GM18511 (cell line): ENCODE results near the gene NPC2.

Source experiments
- ATAC-seq: cut with Tn5 transposase; IDR thresholded peaks from one replicate; pipeline ENCODE4 v1.9.1; 2021; ENCODE audit warnings: mild to moderate bottlenecking, moderate library complexity; ENCODE audit not compliant: unreplicated experiment

Gene NPC2

DNA sequence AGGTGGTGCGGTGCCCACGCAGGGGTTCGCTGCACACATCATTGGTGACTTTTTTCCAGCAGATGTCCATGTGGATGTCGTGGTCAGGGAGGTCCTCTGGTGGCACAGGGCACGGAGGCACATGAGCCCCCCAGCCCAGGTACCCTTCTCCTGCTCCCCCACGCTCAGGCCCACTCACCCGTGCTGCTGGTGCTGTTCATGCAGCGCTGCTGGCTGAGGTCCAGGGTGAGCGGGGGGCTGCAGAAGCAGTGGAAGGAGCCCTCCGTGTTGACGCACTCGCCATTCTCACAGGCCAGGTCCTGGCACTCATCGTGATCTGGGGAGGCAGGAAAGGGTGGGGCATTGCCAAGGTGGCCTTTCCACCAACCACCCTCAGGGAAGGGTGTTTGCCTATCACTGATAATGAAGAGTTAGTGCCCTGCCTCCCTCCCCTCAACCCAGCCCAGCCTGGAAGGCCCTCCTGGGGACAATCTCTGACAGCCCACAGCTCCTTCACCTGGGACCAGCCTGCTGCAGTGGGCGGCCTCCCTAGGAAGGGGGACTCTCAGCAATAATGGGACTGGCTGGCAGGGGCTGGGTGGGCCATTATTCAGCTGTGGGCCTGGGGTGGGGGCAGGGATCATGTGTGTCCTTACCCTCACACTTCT, 10.3 kb upstream of the NPC2 start:
- no peak for ATAC-seq

DNA sequence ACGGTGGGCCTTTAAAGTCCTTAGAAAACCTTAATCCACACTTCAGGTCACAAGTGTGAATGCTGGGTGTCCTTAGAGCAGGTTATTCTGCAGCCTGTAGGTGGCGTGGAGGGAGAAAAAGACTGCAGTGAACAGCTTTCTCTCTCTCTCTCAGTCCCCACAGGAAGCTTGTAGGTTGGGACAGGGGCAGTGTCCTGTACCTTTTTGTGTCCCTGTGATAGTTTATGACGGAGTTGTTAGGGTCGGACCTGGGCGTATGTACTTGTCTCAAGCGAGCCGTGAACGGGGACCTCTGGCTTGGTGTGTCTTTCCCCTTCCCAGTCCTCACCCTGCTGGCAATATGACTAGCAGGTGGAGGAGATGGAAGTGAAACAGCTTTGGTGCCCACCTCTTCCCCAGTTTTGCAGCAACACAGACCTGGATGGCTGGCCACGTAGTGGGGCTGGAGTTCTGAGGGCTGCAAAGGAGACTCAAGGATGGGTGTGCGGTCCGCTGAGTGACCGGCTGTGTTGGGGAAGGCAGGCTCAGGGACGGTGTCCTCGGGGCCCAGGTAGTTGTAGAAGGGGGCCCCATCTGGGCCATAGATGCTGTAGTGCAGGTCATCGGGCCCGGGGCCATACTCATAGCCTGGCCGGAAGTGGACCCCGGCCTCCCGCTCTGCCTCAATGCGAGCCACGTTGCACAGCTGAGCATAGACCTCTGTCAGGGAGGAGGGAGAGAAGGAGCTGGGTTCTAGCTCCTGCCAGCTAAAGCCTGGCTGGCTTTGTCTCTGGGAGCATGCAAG, 9.3 kb upstream of the NPC2 start:
- no peak for ATAC-seq

DNA sequence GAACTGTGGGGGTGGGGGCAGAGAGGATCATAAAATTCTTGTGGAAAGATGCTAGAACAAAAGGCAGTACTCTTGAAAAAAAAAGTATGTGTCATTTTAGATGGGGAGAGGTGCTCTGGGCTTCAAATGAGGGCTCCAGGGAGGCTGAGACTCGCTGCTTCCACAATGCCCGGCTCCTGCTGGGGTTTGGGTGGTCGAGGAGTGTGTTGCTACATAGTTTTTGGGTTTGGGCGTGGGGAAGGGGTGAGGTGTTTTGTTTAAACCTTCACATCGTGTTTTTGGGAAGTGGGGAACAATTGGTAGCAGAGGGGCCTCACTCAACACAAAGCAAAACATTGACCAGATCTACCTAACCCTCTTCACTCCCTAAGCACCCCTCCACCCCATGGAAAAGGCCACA, 8.6 kb upstream of the NPC2 start:
- no peak for ATAC-seq

DNA sequence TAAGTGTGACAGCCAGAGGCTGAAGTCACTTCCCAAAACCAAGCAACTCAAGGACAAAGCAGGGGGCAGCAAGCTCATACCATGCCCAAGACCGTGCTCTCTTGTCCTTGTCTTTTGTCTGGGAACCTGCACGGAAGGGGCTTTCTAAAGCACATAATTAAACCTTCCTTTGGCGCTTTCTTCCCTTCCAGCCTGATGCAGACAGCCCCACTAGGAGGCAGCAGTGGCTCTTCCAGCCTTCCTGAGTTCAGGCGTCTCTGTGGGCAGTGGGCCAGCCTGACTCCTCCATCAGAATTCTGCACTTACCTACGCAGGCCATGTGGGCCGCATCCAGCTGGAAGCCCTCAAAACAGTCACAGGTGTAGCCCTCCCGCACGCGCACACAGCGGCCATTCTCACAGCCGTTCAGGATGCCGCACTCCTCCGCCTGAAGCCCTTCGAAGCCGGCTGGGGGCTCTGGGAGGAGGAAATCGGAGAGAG, 8.1 kb upstream of the NPC2 start:
- ATAC-seq, result no peak

DNA sequence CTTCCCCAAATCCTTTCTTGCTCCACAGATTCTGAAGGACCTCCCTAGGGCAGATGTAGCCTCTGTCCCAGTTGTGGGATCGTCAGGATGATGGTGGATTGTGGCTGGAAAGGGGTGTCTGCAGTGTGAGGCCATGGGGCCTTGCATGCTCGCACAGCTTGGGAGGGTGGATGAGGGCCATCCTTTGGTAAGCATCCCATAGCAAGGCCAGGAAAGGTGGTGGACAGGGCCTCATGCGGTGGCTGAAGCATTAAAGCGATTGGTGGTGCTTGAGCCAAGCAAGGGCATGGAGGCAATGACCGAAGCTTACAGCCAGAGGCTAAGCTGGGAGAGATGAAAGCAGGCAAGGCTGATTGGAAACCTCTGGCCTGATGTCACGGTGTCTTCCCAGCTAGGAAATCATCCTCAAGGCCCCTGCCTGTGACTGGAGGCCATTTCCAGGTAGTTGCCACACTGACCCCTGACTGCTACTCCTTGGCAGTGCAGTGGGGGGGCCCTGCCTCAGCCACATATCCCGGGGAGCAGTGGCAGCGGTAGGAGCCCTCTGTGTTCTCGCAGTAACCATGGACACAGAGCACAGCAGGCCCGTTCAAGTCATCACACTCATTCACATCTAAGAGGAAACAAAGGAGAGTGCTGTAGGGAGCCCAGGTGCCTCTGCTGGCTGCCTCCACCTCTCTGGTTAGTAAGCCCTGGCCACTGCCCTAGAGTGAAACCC, 7.5 kb upstream of the NPC2 start:
- ATAC-seq, result no peak

DNA sequence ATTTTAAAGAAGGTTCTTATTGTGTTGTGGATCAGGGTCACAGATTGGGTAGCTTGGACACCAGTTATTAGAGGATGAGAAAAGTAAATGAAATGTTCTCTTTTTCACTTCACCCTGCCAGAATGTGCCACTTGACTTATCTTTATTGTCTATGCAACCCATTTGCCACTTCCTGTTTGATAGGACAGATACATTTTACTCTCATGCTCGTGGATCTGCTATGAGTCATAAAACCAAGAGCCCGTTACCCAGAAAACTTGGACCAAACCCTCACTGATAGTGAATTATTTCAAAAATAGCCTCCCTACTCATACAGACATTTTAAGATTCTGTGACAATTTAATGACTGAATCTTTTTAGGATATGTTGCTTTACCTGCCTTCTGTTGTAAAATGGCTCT, 2.3 kb upstream of the NPC2 start:
- no peak for ATAC-seq

DNA sequence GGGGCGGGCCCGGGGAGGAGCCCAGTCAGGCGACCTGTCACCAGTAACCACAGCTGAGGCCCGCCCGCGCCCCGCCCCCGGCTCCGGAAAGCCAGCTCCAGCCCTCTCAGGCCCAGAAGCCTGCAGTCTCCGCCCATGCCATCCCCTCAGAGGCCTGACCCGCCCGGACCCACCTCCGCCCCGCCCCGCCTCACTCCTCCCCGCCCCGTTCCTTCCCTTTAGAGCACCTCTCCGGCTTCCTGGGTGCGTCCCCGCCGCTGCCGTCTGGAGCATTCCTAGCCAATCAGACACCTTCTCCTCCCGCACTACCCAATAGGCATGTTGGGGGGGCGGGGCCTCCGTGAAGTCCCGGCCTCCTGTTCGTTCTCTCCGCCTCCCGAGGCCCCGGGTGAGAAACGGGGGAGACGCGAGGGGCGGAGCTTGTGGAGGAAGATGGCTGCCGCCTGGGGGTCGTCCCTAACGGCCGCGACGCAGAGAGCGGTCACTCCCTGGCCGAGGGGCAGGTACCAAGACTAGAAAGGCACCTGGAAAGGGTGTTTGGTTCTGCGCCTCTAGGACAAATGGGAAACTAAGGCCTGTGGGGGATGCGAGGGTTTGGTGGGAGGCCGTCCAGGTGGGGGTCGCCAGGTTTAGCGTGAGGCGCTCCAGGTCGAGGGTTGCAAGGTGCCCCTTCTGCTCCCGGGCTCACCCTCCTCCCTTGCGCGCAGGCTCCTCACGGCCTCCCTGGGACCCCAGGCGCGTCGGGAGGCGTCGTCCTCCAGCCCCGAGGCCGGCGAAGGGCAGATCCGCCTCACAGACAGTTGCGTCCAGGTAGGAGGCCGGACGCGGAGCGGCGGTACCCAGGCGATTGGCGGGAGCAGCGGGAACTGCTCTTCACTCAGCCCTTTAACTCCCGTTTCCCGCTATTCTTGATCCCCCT, 497 bp upstream of the NPC2 start, which contains the start of gene ISCA2:
TSS of gene ISCA2 (plus strand) at position 423 of the 919 bp plus-strand sequence. CDS start at position 433, 10 bp downstream.
- ATAC-seq, result peak; percentile 88

DNA sequence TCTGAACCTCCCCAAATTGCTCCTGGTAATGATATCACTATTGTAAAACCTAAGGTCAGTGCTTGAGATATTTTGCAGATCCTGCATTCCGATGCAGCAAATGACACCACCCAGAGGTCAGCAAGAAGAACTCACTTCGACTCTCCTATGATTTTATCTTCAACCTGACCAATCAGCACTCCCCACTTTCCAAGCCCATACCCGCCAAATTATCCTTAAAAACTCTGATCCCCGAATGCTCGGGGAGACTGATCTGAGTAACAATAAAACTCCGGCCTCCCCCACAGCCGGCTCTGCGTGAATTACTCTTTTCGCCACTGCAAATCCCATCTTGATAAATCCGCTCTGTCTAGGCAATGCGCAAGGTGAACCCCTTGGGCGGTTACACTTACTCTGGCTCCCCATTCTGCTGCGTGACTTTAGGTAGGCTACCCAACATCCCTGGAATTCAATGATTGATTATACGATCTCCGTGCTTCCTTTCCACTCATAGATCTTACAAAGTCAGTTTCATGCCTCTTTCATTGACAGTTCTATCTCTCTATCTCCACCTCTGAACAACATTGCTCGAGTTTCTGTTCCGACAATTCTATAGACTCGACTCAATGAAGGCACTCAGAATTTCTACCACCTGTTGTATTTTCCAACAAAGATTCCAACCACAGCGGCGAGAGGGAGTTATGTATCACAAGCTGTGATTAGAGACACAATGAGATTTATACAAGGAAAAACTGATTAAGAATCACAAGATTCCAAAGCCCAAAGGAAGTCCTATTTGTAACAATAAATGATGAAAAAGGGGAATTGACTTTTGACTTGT, 939 bp downstream of the NPC2 start:
- ATAC-seq, result no peak

DNA sequence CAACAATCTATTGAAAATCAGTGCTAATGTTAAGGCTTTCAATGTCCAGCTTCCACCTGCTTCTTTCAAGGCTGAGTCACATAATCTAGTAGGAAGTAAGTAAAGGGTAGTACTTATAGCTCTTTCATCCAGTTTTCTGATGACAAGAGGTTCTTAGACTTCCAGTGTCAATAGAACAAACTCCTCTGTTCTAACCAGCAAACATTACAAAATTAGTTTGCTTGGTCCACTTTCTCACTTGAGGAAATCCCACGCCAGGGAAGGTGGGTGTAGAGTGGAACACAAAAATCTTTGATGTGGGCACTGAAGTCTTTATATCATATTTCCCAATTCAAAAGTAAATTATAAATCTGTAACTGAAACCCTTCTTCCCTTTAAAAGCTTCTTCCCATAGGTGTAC, 2.6 kb downstream of the NPC2 start:
- no peak for ATAC-seq

DNA sequence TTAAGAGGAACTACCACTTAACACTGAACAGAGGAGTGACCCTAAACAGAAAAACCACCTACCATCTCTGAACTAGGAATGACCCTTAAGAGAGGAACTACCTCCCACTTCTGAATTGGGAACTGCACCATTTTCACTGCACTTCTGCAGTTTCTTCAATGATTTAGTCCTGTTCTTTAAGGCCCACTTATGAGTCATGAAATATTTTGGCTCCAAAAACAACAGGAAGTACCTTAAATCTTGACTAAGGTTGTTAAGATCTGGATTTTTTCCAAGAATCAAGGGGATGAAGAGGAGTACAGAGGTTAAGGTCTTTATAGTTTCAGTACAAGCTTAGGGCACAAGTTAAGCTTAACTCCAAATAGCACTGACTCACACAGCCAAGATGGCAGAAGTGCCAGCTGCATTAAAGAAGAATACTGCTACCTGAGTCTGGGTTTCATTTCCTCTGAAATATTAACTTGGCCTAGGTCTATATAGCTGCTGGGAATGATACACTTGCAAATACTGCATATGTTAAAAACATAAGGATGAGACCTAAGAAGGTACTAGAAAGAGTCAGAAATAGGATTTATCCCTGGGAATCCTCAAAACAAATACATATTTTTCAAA, 4.2 kb downstream of the NPC2 start:
- ATAC-seq, result no peak

DNA sequence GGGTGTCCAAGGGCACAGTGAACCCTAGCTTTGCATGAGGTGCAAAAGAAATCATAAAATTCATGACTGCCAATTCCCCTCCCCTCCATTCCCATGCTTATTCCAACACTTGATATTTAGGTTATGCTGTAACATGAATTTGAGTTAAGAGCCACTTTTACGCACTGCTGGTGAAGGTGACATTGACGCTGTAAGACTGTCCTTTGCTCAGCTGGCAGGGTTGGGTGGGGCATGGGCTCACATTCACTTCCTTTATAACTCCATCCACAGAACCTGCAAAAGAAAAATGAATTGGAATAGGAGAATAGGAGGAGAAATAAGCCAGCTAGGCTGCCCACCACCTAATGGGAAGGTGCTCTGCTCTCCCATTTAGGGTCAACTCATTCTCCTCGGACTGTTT, 6.9 kb downstream of the NPC2 start:
- no peak for ATAC-seq

DNA sequence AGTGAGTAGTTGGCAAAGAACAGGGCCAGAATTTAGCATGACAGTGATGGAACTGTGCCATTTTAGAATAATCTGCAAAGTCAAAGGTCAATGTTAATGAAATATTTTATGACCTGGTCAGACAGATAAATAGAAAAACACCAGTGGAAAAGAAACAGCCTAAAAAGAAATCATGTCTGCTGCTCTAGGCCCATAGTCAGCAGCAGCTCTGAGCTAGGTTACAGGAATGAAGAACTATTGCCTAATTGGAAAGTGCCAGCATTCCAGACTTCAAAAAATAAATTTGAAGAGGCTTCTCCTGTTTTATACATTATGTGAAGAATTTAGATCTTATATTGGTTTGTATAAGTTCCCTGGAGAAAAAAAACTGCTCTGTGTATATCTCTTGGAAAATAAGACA, 9.8 kb downstream of the NPC2 start:
- ATAC-seq, result no peak

DNA sequence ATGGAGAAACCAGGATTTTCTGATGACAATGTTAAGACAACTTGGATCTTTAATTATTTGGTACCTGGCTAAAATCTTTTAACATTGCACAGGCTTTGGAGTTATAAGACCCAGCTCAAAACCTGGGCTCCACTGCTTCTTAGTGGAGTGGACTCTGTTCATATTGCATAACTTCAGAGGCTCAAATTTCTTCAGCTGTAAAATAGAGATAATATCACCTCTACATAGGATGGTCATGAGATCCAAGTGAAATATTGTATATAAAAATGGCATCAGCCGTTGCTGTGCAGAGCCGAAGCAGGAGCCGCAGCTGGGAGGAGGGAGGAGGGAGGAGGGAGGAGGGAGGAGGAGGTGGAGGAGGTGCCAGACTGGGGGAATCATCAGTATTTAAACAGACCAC, 10.5 kb downstream of the NPC2 start:
- ATAC-seq, result no peak

DNA sequence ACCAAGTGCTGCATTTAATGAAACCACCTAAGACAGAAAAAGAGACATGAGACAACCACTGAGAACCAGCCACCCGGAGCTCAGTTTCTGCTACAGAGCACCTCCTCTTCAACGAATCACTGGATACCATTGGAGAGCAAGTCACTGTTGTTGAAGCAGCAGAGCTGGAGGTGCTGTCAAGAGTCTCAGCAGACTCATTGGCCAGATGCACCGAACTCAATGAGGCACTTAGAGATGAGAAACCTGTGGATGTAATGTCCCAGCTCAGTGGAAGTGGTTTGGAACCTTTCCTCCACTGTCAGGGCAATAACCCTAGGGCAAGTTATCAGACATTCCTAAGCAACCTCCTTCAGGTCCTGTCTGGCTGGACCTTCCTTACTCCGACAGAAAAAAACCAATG, 13.1 kb downstream of the NPC2 start:
- ATAC-seq, result no peak

DNA sequence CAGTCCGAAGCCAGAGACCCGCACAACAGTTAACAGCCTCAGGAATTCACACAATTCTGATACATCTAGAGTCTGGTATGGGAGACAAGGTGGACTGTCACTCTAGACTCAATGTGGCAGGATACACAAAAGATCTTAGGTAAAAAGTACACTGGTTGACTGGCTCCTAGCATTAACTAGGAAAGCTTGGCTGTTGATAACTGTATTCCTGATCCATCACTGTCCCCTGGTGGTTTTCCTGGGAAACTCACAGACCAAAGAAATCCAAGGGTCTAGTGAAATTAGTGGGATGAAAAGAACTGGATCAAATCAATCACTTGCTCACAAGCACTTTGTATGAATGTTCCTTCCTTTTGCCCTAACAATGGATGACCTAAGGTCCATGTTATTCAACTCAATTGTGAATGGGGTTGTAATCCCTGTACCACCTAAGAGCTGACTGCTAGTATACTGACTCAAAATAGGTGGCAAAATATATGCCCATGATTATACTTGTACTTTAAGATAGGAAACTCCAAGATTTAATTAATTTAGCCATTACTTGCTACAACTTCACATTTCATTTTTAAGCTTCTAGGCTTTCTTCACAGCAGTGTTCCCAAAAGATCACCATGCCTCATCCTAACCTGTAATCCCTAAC, 14.0 kb downstream of the NPC2 start:
- no peak for ATAC-seq

DNA sequence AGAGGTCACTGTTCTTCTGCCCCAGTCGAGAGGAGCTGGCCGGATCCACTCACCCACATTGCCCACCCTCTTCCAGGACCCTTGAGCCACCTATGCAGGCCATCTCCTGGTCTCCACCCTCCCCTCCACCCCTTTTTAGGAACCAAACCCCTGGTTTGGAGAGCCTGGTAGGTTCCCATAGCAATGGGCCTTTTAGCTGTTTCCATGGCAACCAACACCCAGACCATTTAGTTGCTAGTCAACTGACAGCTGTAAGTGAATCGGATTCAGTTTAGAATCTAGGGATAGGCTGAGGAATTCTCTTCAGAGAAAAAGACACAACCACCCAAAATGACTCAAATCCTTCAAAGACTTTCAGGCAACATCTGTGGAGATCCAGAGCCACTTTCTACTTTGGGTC, 16.5 kb downstream of the NPC2 start:
- ATAC-seq, result no peak

DNA sequence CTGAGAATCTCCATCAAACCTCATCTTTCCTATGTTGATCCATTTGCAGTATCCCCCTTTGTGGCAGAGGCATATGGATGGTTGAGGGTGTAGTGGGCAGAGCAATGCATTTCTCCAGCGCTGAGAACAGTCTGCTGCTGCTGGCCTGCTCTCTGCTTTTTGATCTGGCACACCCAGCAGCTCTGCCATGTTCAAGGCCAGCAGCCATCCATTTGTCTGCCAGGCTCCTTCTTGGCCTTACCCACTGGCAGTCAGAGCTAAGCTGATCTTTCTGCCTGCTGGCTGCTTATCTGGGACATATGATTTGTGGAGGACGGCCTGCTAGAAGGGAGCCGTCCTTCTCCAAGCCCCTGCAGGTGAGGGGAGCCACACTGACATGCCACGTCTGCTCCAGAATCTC, 17.0 kb downstream of the NPC2 start:
- ATAC-seq, result no peak

DNA sequence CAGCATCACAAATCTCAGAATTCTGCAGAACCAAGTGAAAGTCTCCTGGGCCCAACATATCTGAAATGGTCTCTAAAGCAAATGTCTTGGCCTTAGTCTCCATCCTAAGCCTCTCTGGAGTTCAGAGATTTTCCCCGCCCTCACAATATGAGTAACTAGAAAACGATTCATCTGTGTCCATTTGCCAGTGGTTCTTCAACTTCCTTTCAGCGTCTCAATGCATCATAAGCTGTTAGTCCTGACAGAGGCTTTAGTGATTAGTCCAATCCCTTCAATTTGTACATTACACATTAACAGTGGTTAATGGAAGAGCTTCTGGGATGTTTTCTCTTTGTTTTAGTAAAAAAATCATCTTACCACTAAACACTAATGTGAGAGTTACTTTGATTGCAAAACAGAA, 17.4 kb downstream of the NPC2 start:
- ATAC-seq, result no peak

DNA sequence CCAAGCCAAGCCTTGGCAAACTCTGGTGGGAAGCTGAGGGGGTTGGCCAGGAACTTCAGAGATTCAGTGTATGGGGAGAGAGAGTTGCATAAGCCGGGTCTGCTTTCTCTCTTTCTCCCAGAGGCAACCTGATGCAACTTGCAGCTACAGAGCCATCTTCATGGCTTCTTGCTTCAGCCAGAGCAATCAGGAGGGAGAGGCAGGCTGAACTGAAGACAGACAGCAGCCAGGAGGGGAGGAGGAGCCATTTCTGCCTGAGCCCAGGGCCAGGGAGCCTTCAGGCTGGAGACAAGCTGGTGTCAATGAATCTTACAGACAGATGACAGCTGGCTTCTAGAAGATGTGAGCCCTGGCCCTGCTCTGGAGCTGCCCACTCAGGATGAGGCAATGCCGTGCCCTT, 18.7 kb downstream of the NPC2 start:
- no peak for ATAC-seq
